CD4-positive, alpha-beta T cell (primary cell): ENCODE data around the gene NCK2. TPM values are rescaled to one million over a fixed set of nuclear protein-coding genes. Genes with fewer than 3 reads are reported as not detected.

Experiments used
- ATAC-seq: fragments of 200-7000 bp; cut with Tn5 transposase; one replicate; pipeline ENCODE4 v1.10.0; 2022; ENCODE audit warnings: mild to moderate bottlenecking; ENCODE audit not compliant: poor library complexity
- CTCF ChIA-PET: fragments of 350-600 bp; sonication (Branson Sonifier 250); formaldehyde crosslinking; loops from one replicate; lab custom pipeline; 2021; ENCODE audit warnings: antibody characterized with exemption, inconsistent platforms; lab: Charles Lee
- POLR2A ChIA-PET: fragments of 350-600 bp; sonication (Branson Sonifier 250); formaldehyde crosslinking; loops from one replicate; lab custom pipeline; 2021; ENCODE audit warnings: antibody characterized with exemption, inconsistent platforms; lab: Charles Lee
- DNase-seq, 14 experiments: peaks; one replicate each; pipeline ENCODE4 v3.0.0-alpha.2; 2013 to 2020; ENCODE audit warnings: mixed read lengths in 2 of 14
- H3K27ac ChIP-seq, 2 donors: one replicate each; pipeline versions ENCODE4 v1.5.1 to v1.7.0; 2013; ENCODE audit warnings: low read length in 2 of 2, low read depth in 1 of 2, mild to moderate bottlenecking in 1 of 2
- H3K27me3 ChIP-seq, 2 experiments: 1 replicate in 1 of 2; 2 replicates in 1 of 2; pipeline versions ENCODE4 v1.6.1 to v1.7.0; 2013; ENCODE audit warnings: low read length in 2 of 2, control low read depth in 1 of 2, mild to moderate bottlenecking in 1 of 2, moderate library complexity in 1 of 2; ENCODE audit not compliant: insufficient read depth in 2 of 2, control insufficient read depth in 1 of 2
- H3K36me3 ChIP-seq: one replicate; pipeline ENCODE4 v1.6.1; 2013; ENCODE audit warnings: low read length, control low read depth; ENCODE audit not compliant: insufficient read depth
- H3K4me1 ChIP-seq: one replicate; pipeline ENCODE4 v1.6.1; 2013; ENCODE audit warnings: low read length, control low read depth; ENCODE audit not compliant: insufficient read depth
- H3K4me3 ChIP-seq: one replicate; pipeline ENCODE4 v1.5.1; 2013; ENCODE audit warnings: mild to moderate bottlenecking, low read length, moderate library complexity
- H3K9me3 ChIP-seq, 2 experiments: 1 replicate in 1 of 2; 2 replicates in 1 of 2; pipeline versions ENCODE4 v1.6.1 to v1.7.0; 2013; ENCODE audit warnings: low read length in 2 of 2, mild to moderate bottlenecking in 2 of 2, control low read depth in 1 of 2, moderate library complexity in 1 of 2; ENCODE audit not compliant: control insufficient read depth in 1 of 2, insufficient read depth in 1 of 2
- H3K27ac Mint-ChIP-seq: one replicate; pipeline ENCODE4 v1.8.0; 2020; ENCODE audit warnings: mixed read lengths
- H3K27me3 Mint-ChIP-seq: one replicate; pipeline ENCODE4 v1.8.0; 2021; ENCODE audit warnings: mixed read lengths
- H3K36me3 Mint-ChIP-seq: one replicate; pipeline ENCODE4 v1.8.0; 2021; ENCODE audit warnings: low read depth, mixed read lengths
- H3K4me1 Mint-ChIP-seq: one replicate; pipeline ENCODE4 v1.8.0; 2021; ENCODE audit warnings: low read depth, mixed read lengths
- H3K4me3 Mint-ChIP-seq: one replicate; pipeline ENCODE4 v1.8.0; 2020; ENCODE audit warnings: mild to moderate bottlenecking, mixed read lengths
- H3K9me3 Mint-ChIP-seq: one replicate; pipeline ENCODE4 v1.8.0; 2020; ENCODE audit warnings: mixed read lengths
- CTCF ChIP-seq: fragments of 200-600 bp; IDR thresholded peaks from one replicate; pipeline ENCODE4 v1.8.0; 2022; ENCODE audit warnings: antibody characterized with exemption, mild to moderate bottlenecking
- intact Hi-C, 2 experiments: fragments of 100-400 bp; cut with DNase I in 1 of 2; cut with micrococcal nuclease in 1 of 2; formaldehyde crosslinking; loops; one replicate each; pipeline versions ENCODE4 v1.15.1 to v1.9.0; 2023 to 2025; cut with DNase I, micrococcal nuclease
- total RNA-seq, 174 experiments: library from RNA in 2 of 174; stranded (reverse) in 2 of 174; gene quantifications; one replicate each; pipeline ENCODE4 v1.2.3 and lab custom pipeline; 2021 to 2026

NCK2 gene
- total RNA-seq, 2 experiments from 2014 or later = 92.1 to 92.3 TPM

- POLR2A ChIA-PET = interaction anchor here (0.7 to 6.3 kb wide), 13 partner anchors 8 to 218 kb away, joined by 3 to 58 read pairs (median 4); partner anchors contain the start of gene NCK2
- H3K27me3 Mint-ChIP-seq = no peaks in the 10 kb centered on the region
- CTCF ChIA-PET = interaction anchor here (1.2 to 1.6 kb wide), 2 partner anchors 13 to 48 kb away, joined by 3 to 5 read pairs; no protein-coding TSS in a partner anchor
- Histone ChIP-seq H3K27me3 (no peaks in the 10 kb centered on the region), H3K9me3 (no peaks in the 10 kb centered on the region), H3K4me3 (peak overlapping the region; percentile 30), H3K36me3 (peaks cover 9% of the 10 kb centered on the region), H3K4me1 (peaks cover 85% of the 10 kb centered on the region), H3K27ac (peak overlapping the region; percentile 52 to 81)
- H3K36me3 Mint-ChIP-seq = peaks cover 29% of the 10 kb centered on the region
- DNase-seq (no peak), ATAC-seq (no peak)
- no peak for TF ChIP-seq CTCF
- peaks cover 92% of the 10 kb centered on the region for H3K4me1 Mint-ChIP-seq
- peak overlapping the region; percentile 98 for H3K27ac Mint-ChIP-seq
- peak overlapping the region; percentile 88 for H3K4me3 Mint-ChIP-seq
- H3K9me3 Mint-ChIP-seq = no peaks in the 10 kb centered on the region
- intact Hi-C loops = loop anchor here (5.0 kb wide), 4 partner anchors 42 to 302 kb away; no protein-coding TSS in a partner anchor
These were observed 50.3 kb downstream of the NCK2 start for GRCh38 chr2:105794926-105795574.

DNA sequence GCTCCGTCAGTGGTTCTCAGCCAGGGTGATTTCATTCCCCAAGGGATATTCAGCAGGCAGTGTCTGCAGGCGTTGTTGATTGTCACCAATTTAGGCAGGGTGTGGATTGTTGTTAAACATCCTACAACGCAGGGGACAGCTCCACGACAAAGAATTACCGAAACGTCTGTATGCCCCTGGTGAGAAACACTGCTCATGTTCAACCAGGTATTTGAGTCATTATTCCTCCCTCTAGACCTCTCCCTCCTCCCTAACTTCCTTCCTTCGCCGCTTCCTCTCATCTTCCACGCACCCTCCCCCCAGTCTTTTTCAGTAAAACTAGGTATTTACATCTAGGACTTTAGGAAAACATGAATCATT, 50.8 kb downstream of the NCK2 start:
- H3K4me1 ChIP-seq = peaks cover 85% of the 10 kb centered on the region
- DNase-seq (peak in 4 of 14 experiments; percentile 48 to 62 (median 57)), ATAC-seq (peak; percentile 27)
- Mint-ChIP-seq H3K27ac (peak overlapping the region; percentile 98), H3K9me3 (no peaks in the 10 kb centered on the region), H3K4me1 (peaks cover 92% of the 10 kb centered on the region), H3K36me3 (peaks cover 31% of the 10 kb centered on the region), H3K4me3 (peak overlapping the region; percentile 88), H3K27me3 (no peaks in the 10 kb centered on the region)
- peak overlapping the region; percentile 52 to 81 for H3K27ac ChIP-seq
- intact Hi-C loops = loop anchor here (5.0 kb wide), 4 partner anchors 42 to 302 kb away; no protein-coding TSS in a partner anchor
- H3K27me3 ChIP-seq = no peaks in the 10 kb centered on the region
- TF ChIP-seq CTCF = no peak
- peaks cover 9% of the 10 kb centered on the region for H3K36me3 ChIP-seq
- ChIA-PET POLR2A (interaction anchor here (0.7 to 6.3 kb wide), 14 partner anchors 9 to 219 kb away, joined by 3 to 58 read pairs (median 4); partner anchors contain the start of gene NCK2), CTCF (interaction anchor here (1.2 to 1.6 kb wide), 2 partner anchors 13 to 49 kb away, joined by 3 to 5 read pairs; no protein-coding TSS in a partner anchor)
- no peaks in the 10 kb centered on the region for H3K9me3 ChIP-seq
- peak overlapping the region; percentile 30 for H3K4me3 ChIP-seq

DNA sequence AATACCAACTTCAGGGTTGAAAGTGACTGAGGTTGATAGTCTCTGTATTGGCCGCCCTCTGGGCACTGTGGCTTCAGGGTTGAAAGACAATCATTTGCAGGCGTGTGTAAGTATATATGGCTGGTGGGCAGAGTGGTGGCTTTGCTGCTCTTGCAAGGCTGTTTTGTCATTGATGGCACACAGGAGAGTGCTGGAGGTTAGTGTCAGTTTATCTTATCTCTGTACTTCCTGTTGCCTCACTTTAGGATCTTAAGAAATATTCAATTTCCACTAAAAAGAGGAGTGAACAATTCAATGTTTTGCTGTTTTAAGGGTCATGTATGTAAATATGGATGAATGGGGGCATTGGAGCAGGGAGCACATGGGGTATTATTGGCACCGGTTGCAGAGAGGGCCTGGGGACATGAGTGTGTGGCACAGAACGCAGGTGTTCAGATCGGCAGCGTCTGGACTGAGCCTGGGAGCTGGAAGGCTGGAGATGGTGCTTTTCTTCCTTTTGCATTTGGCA, 51.5 kb downstream of the NCK2 start:
- no peaks in the 10 kb centered on the region for H3K9me3 ChIP-seq

More for the DNA sequence above, 51.5 kb downstream of the NCK2 start:
- Mint-ChIP-seq H3K27ac (peak overlapping the region; percentile 98), H3K27me3 (no peaks in the 10 kb centered on the region), H3K4me3 (peak overlapping the region; percentile 88), H3K4me1 (peaks cover 92% of the 10 kb centered on the region), H3K36me3 (peaks cover 31% of the 10 kb centered on the region), H3K9me3 (no peaks in the 10 kb centered on the region)
- peak overlapping the region; percentile 30 for H3K4me3 ChIP-seq
- peaks cover 85% of the 10 kb centered on the region for H3K4me1 ChIP-seq
- no peaks in the 10 kb centered on the region for H3K27me3 ChIP-seq
- CTCF ChIA-PET = interaction anchor here (1.2 to 1.6 kb wide), 2 partner anchors 14 to 49 kb away, joined by 3 to 5 read pairs; no protein-coding TSS in a partner anchor
- H3K27ac ChIP-seq = peak overlapping the region; percentile 52 to 81
- peak; percentile 47 for ATAC-seq
- peak in 5 of 14 experiments; percentile 22 to 74 (median 69) for DNase-seq
- no peak for TF ChIP-seq CTCF
- H3K36me3 ChIP-seq = peaks cover 6% of the 10 kb centered on the region
- POLR2A ChIA-PET = interaction anchor here (0.7 to 6.3 kb wide), 15 partner anchors 10 to 299 kb away, joined by 3 to 58 read pairs (median 4); partner anchors contain the start of gene NCK2
- intact Hi-C loops = loop anchor here (2.0 to 5.0 kb wide), 6 partner anchors 13 to 301 kb away; no protein-coding TSS in a partner anchor
